ENCODE data around the gene METTL26.
A peak's percentile ranks its signal among the peaks of the same experiment; 100 is the strongest.

Gene METTL26

DNA sequence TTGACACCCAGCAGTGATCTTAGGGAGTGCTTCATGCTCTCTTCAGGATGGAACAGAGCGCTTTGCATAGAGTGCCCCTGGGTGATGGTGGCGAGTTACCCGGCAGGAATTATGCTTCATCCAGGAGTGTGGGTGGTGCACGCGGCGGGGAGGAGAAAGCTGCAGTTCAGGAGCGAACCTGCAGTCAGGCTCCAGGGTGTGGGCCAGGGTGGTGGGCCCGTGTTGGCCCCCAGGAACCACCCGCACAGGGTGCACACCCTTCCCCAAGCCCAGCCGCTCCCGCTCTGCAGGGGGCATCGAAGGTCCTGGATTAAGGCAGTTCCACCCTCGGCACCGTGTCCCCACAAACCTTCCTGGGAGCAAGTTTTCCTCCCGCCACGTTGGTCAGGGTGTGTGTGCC, 42.3 kb downstream of the METTL26 start:
- DNase-seq: no peak

GRCh38 chr16:593406-593805, 42.7 kb downstream of the METTL26 start:
- DNase-seq: no peak

- DNase-seq: peak in 1 of 2 donors; percentile 42
Observed at GRCh38 chr16:592518-593306, 43.4 kb downstream of the METTL26 start.

DNA sequence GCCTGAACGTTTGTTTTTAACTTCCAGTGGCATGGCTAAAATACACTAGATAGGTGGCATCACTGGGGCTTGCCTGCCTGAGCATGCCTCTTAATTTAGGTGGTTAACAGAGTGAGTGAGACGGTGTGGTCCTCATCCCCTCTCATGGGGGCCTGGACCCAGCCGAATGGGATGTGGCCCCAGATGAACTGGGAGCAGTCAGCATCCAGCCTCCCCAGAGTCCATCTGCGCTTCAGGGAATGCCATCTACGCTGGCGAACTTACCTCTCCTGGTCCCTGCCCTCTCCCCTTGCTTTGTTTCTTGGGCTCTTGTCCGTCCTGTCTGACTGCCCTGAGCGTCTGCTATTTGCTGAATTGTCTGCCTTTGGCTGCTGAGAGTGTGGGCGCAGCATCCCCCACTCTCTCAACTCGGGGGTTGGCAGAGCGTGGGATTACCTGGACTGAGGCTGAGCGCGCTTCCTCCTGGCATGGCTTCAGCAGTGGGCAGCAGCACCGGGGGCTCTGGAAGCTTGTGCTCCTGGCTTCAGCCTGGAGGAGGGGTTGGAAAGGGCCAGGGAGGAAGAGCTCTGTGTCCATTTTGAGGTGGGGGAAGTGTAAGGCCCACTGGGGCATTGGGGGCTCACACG, 44.1 kb downstream of the METTL26 start:
- no peak for DNase-seq

DNA sequence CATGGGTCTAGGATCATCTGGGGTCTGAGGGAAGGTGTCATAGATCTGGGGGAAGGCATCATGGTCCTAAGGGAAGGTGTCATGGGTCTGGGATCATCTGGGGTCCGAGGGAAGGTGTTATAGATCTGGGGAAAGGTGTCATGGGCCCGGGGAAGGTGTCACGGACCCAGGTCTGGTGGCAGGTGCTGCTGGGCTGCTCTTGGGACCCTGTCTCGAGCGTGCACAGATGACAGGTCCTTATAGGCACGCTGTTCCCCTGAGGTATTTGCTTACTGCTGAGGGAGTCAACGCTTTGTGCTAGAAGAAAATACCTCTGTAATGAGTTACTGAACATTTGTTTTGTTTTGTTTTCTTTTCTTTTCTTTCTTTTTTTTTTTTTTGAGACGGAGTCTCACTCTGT, 44.9 kb downstream of the METTL26 start:
- no peak for DNase-seq

- DNase-seq: no peak
Observed at GRCh38 chr16:590815-591200, 45.3 kb downstream of the METTL26 start.

- no peak for DNase-seq
Observed at GRCh38 chr16:590188-590814, 45.8 kb downstream of the METTL26 start.

- DNase-seq: peak; percentile 99
Observed at GRCh38 chr16:589658-590187, 46.4 kb downstream of the METTL26 start, which contains the start of gene RAB40C. Gene RAB40C, plus strand, starts transcription at chr16:590066. Its CDS starts 226 bp downstream, at chr16:590292.

- peak; percentile 97 to 98 for DNase-seq
Observed at GRCh38 chr16:588889-589657, 47.0 kb downstream of the METTL26 start.

DNA sequence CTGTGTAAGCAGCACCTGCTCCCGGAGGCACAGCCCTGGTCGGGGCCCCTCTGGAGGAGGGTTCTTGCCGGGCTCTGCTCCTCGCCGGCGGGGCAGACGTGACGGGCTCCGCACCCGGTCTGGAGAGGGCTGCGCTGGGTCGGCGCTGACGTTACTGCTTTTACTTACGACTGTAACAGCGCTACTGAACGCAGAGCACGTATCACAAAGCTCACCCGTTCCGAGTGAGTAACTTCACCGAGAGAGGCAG, 47.5 kb downstream of the METTL26 start:
- peak; percentile 64 to 72 for DNase-seq

- DNase-seq: no peak
Observed at GRCh38 chr16:586645-587590, 49.2 kb downstream of the METTL26 start.

- DNase-seq: no peak
Observed at GRCh38 chr16:586047-586644, 50.0 kb downstream of the METTL26 start.

GRCh38 chr16:585351-585750, 50.8 kb downstream of the METTL26 start:
- DNase-seq: no peak

Measured in CD4-positive, alpha-beta T cell treated with Interleukin-4 for 1 hour (primary cell).